Lower leg skin (tissue), 3 donors: ENCODE data around the gene RPL37.
"Not testable (repeated sequence)": the region's sequence is repeated elsewhere in the genome, so short reads cannot be mapped to it uniquely, and the experiment has no call there.

Experiments used
- CTCF ChIP-seq, 3 donors: fragments of 450-650 bp; IDR thresholded peaks; one replicate each; pipeline ENCODE4 v1.5.1; 2016; ENCODE audit warnings: antibody characterized with exemption in 3 of 3, mild to moderate bottlenecking in 3 of 3, moderate library complexity in 2 of 3
- POLR2A ChIP-seq, 2 donors: fragments of 450-650 bp; IDR thresholded peaks; one replicate each; pipeline ENCODE4 v1.6.1; 2016 to 2017; ENCODE audit warnings: antibody characterized with exemption in 2 of 2, mild to moderate bottlenecking in 1 of 2, moderate library complexity in 1 of 2

GRCh38 chr5:40865004-40865403 lies 30.0 kb upstream of the RPL37 start:
- not testable (repeated sequence) for TF ChIP-seq CTCF, POLR2A (IDR thresholded peaks at IDR 0.05)
